Fibroblast of upper back skin (primary cell): ENCODE data around the gene KBTBD2.
"Not testable (repeated sequence)": the region's sequence is repeated elsewhere in the genome, so short reads cannot be mapped to it uniquely, and the experiment has no call there.

Experiments
- DNase-seq: peaks from one replicate; pipeline ENCODE4 v3.0.0-alpha.2; 2013

The KBTBD2 gene

DNA sequence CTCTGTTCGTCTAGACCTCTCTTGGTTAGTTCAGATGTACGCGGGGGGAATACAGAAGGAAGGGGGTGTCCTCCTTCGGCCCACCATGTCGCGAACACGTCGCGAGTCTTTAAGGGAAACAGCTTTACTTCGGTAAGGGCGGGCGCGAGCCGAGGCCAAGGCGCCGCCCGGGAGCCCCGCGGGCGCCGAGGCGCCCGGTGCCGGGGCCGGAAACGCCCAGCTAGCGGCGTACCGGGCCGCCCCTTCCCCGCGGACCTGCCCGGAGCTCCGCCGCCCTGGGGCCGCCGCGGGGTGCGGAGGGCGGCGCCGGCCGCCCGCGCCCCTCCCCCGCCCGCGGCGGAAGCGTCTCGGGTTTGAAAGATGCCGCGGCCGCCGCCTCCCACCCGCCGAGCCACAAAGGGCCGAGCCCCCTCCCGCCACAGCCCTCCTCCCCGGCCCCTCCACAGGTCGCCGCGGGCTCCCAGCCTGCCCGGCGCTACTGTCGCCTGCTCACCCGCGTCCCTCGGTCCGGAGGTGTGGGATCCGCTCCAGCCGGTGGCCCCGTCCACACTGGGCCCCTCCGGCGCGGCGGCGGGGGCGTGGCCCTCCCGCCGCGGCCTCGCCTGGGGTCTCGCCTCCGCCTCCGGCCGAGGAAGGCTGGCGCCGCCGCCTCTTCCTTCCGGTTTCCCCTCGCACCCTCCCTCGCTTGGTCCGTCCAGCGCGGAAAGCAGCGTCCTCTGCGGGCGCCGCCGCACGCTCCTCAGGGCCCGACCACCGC, at the start of gene KBTBD2:
Gene KBTBD2 (minus strand): TSS at position 718 of the 757 bp plus-strand sequence. CDS start 12,156 bp downstream, outside the sequence.
- DNase-seq: peak; percentile 85

GRCh38 chr7:32941181-32941580, 49.6 kb upstream of the KBTBD2 start:
- DNase-seq: no peak

DNA sequence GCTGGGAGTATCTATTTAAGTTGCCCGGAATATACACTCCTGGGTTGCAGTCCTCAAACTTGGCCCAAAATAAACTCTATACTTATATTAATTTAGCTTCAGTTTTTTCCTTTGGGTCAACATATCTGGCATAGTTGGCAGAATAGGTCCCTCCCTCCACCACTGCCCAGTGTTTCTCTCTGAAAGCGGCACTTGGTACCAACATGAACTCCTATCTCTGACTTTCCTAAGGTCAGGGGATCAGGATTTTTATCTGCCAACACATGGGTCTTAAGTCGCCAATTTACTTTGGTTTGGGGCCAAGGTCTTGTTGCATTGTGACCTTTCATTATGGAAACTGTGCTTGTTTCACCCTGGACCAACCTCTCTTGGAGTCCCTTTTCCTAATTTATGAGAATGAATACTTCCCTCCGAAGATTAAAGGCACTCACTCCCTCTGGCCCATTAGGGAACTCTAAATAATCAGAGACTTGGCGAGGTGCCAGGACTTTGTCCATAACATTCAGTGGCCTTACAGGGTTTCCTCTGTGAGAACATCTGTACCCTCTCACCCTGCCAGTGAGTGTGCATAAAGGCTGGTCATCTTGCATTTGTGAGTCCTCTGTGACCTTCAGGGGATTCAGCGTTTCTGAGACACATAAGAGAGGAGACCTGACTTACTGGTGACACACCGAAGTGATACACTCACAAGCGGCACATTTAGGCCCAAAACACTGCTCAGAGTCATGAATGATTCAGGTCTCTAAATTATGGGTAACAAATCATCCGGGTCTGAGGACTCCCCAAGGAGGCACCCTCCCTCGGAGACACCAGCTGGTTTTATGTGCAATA, 46.0 kb upstream of the KBTBD2 start:
- peak; percentile 17 for DNase-seq

DNA sequence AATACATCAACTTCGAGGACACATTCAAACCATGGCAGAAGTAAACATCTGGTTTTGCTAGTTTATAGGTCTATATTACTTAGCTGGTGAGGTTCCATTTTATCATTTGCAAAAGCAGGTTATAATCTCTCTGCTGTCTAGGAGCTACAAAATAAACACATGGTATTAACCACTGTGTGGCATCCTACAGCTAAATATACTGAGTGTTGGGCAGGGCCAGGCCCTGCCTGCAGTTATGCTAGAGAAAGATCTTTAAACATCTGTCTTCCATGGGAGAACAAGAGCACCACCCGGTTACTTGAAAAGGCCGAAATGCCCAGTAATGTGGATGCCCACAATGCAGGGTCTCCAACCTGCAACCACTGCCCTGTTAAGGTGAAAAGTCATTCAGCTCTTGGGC, 45.1 kb upstream of the KBTBD2 start:
- no peak for DNase-seq

GRCh38 chr7:32935558-32935957, 44.0 kb upstream of the KBTBD2 start:
- no peak for DNase-seq

DNA sequence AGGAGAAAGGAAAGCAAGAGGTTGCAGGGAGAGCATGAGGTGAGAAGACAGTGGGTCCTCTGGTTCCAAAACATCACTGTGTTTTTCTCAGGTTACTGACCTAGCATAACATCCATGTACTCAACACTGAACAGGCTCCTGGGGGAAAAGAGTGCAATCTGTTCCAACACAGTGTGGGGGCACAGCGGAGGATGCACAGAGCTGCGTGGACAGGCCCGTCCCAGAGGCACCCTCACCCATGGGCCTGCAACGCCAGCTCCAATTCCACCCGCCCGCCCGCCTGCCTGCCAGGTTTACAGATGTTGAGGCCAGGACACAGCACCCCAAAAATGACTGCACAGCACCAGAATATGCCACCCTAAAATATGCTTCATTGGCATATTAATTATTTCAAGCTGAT, 38.8 kb upstream of the KBTBD2 start:
- DNase-seq: no peak

- no peak for DNase-seq
These were observed 38.0 kb upstream of the KBTBD2 start for GRCh38 chr7:32929430-32930143.

DNA sequence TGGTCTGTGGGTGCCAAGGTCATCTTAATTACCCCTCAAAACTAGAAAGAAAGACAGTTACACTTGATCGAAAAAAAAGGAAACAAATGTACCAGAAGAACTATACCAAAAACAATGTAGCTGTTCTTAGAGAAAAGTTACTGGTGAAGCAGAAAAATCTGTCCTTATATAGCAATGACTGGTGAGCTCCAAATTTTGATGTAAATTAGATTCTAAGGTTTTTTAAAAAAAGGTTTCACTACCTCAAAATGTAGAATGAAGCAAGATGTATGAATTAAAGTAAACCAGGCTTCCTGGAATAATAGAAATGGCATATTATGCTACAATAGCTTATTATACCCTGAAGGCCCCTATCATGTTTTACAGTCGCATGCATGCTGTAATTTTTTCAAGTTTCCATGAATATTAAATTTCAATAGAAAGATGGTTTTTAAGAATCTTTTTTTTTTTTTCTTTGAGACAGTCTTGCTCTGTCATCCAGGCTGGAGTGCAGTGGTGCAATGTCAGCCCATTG, 37.3 kb upstream of the KBTBD2 start:
- DNase-seq: no peak

- peak; percentile 48 for DNase-seq
These were observed 30.3 kb upstream of the KBTBD2 start for GRCh38 chr7:32921896-32922295.

DNA sequence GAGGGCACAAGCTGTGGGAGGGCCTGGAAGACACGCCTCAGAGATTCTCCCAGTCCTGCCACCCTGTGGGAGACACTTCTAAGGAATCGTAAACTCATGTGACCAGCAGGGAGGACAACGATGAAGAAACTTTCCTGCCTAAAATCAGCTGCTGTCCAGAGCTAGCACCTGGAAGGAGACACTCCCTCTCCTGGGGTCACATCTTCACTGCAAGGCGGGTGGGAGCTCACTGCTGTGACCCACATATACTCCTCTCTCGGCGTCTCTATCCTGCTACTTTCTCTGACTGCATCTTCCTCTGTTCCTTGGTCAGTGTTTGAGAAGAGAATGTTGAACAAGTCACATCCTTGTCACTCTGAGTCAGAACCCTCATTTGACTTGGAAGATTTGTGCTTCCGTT, 25.4 kb upstream of the KBTBD2 start:
- not testable (repeated sequence) for DNase-seq

DNA sequence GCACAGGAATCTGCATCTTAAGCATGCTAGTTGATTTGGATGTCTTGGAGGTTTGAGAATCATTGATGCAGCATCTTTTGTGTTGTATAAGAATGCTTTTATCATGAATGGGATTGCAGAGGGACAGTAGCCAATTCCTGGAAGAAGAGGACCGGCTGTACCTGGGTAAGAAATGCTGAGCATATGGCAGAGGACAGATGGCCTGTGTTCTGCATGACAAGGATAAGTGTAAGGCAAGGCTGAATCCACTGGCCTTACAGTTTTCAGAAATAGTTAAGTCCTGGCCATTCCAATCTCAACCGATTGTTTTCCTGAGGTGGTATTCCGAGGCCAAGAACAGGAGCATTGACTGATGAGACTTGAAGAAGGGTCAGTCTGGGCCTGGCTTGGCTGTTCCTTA, 24.4 kb upstream of the KBTBD2 start:
- no peak for DNase-seq

DNA sequence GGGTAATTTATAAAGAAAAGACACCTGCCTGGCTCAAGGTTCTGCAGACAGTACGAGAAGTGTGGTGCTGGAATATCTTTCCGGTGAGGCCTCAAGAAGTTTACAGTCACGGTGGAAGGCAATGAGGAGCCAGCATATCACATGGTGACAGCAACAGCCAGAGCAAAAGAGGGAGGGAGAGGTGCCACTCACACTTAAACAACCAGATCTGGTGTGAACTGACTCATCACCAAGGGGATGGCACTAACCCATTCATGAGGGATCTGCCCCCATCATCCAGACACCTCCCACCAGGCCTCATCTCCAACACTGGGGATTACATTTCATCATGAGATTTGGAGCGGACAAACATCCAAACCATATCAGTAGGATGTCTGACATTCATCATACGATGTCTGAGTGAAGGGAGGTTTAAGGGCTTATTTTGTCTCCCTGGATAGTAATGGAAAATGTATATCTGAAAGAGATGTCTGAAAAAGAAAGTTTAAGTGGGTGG, 23.5 kb upstream of the KBTBD2 start:
- DNase-seq: no peak

GRCh38 chr7:32914184-32914583, 22.6 kb upstream of the KBTBD2 start:
- no peak for DNase-seq

- DNase-seq: no peak
These were observed 18.6 kb upstream of the KBTBD2 start for GRCh38 chr7:32910195-32910594.

DNA sequence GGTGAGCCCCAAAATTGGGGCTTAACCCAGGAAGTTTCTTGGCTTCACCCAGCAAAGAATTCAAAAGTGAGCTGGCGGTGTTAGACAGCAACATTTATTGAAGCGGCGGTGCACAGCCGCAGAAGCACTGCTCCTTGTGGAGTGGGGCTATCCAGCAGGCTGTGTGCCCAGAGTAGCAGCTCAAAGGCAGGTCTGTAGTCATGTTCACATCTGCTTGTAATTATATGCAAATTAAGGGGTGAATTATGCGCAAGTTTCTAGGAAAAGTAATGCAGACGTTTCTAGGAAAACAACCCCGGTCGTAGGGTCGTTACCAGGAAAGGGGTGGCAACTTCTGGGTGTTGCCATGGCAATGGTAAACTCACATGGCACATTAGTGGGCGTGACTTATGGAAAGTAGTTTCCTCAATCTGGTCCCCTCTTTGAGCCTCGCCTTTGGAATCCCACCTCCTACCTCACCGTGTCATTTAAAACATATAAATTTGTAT, 13.7 kb upstream of the KBTBD2 start:
- peak; percentile 92 for DNase-seq

DNA sequence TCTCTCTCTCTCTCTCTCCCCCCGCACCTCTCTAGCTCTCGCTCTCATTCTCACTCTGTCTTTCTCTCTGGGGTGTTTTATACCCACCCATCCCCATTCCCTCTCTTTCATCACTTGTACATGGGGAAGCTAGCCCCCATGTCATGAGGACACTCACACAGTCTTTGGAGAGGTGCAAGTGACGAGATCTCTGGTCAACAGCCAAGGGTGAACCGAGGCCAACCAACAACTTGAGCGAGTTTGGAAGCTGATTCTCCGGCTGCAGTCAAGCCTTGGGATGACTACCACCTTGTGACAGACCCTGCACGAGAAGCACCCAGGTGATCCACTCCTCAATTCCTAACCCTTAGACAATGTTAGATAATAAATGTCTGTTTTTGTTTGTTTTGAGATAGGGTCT, 10.1 kb upstream of the KBTBD2 start:
- DNase-seq: no peak

- DNase-seq: no peak
These were observed 9.0 kb upstream of the KBTBD2 start for GRCh38 chr7:32900433-32900995.

DNA sequence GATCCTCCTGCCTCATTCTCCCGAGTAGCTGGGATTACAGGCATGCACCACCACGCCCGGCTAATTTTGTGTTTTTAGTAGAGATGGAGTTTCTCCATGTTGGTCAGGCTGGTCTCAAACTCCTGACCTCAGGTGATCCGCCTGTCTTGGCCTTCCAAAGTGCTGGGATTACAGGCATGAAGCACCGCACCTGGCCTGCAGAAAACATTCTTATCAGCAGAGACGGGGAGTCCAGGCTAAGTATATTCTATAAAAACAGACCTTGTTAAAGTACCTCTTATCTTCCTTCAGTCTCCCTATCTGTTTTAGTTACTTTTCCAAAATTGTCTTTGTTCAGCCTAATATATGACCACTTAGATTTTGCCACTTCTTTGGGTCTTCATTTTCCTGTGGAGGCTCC, 5.8 kb upstream of the KBTBD2 start:
- not testable (repeated sequence) for DNase-seq

- no peak for DNase-seq
These were observed 5.2 kb upstream of the KBTBD2 start for GRCh38 chr7:32896564-32897347.

GRCh38 chr7:32894171-32894570, 2.6 kb upstream of the KBTBD2 start:
- DNase-seq: no peak

- no peak for DNase-seq
These were observed 2.2 kb upstream of the KBTBD2 start for GRCh38 chr7:32893722-32894121.

DNA sequence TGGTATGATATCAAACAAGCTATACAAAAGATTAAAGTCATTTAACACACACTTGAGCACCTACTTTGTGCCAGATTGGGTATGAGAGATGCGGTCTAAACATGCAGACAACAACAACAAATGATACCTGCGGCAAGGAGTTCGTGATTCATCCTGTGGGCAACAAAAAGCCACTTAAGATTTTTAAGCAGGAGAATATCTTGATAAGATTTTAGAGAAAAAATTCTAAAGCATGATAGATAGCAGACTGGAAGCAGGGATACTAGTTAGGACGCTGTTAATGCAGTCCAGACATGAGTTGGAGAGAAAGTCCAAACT, 1.6 kb upstream of the KBTBD2 start:
- DNase-seq: no peak
